ENCODE data around the gene TLCD1.
A peak's percentile ranks its signal among the peaks of the same experiment; 100 is the strongest.

Gene TLCD1

DNA sequence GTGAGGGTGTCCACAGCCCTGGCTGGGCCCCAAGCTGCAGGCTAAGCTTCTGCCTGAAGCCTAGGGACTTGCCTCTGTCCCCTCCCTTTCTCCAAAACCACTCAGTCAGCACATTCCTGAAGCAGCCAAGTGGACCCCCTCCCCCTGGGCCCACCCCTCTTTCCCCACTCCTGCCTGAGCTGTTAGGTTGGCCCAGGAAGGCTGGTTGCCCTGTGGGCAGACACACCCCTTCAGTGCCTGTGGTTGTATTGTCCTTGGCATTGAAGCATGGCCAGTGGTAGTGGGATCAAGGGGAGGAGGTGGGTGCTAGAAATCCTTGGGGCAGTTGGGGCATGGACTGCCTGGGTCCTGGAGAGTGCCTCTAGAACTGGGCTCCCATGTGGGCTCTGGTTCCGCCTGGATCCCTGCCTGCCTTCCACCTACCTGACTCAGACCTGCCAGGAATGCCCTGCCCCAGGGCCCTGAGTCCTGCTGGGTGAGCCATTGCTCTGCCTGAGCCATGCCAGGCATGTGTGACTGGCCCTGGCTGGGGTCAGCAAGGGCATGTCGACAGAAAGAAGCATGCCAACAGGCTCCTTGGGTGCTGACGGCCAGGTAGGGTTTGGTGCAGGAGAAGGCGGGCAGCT, 19.9 kb upstream of the TLCD1 start:
- no peak for FAIRE-seq
- no peak for DNase-seq (ENCODE audit: insufficient read length, low spot score)
- TF ChIP-seq, protein P1, sequence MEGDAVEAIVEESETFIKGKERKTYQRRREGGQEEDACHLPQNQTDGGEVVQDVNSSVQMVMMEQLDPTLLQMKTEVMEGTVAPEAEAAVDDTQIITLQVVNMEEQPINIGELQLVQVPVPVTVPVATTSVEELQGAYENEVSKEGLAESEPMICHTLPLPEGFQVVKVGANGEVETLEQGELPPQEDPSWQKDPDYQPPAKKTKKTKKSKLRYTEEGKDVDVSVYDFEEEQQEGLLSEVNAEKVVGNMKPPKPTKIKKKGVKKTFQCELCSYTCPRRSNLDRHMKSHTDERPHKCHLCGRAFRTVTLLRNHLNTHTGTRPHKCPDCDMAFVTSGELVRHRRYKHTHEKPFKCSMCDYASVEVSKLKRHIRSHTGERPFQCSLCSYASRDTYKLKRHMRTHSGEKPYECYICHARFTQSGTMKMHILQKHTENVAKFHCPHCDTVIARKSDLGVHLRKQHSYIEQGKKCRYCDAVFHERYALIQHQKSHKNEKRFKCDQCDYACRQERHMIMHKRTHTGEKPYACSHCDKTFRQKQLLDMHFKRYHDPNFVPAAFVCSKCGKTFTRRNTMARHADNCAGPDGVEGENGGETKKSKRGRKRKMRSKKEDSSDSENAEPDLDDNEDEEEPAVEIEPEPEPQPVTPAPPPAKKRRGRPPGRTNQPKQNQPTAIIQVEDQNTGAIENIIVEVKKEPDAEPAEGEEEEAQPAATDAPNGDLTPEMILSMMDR (IDR thresholded peaks at IDR 0.05; ENCODE audit: insufficient read depth, missing control alignments) = no peak

DNA sequence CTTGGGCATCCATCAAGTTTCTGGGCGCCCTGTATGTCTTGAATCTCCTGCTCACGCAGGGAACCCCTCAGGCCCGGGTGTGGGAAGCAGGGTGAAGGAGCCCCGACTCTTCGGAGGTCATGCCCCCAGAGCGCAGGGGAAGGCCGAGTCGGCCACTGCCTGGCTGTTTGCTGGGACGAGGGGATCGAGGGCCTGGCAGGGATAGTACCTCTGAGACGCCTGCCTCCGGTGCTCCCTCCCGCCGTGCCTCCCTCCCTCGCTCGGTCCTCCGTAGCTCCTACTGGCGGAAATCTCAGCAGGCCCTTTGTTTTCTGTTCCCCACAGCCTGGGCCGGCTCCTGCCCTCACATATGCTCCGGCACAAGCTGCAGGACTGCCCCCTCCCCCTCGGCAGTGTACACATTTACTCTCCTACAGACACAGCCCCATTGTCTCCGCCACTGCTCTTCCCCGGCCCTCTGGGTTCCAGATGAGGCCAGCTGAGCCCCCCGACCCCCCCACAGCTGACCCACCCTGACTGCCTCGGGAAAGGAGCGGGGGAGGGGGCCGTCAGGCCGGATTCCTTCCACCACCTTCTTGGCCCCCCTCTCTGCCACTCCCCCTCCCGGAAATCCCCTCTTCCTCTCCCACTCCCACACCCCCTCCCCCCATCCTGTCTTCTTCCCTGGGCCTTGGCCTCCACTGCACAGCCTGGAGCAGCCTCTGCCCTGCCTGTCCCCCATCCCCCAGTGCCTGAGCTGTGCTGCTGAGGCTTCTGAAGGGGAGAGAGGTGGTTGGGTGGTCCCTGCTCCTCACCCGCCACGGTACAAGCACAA, 19.1 kb upstream of the TLCD1 start:
- DNase-seq (ENCODE audit: insufficient read length, low spot score) (no peak), FAIRE-seq (no peak)
- TF ChIP-seq, protein P1 (IDR thresholded peaks at IDR 0.05; ENCODE audit: insufficient read depth, missing control alignments) = no peak

DNA sequence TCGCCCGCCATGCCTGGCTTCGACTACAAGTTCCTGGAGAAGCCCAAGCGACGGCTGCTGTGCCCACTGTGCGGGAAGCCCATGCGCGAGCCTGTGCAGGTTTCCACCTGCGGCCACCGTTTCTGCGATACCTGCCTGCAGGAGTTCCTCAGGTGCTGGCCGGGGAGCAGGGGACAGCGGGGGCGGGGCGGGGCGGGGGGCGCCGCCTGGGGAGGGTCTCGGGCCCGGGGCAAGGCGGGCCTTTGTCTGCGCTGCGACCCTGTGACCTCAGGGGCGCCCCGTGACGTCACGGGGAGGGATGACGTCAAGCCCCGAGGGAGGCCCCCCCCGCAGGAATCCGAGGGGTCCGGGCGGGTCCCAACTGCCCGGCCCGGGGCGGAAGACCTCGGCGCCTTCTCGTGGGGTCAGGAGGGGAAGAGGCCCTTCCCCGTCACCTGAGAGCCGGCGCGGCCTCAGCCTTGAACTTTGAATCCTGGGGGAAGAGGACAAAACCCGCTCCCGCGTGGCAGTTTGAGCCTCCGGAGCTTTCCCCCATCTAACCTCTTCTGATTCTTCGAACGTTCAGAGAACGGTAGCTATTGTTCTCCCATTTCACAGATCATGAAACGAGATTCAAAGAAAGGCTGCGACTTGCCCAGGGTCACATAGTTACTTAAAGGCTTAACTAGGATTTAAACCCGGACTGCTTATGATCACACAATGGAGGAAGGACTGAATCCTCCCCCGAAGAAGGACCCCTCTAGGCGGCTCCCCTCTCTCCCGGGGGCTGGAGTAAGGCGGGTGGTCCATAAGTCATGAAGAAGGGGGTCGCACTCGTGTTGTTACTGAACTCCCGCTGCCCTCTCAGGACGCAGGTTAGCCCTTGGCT, 18.3 kb upstream of the TLCD1 start:
- FAIRE-seq (no peak), DNase-seq (ENCODE audit: insufficient read length, low spot score) (peak; percentile 54)
- TF ChIP-seq, protein P1 (IDR thresholded peaks at IDR 0.05; ENCODE audit: insufficient read depth, missing control alignments) = no peak

DNA sequence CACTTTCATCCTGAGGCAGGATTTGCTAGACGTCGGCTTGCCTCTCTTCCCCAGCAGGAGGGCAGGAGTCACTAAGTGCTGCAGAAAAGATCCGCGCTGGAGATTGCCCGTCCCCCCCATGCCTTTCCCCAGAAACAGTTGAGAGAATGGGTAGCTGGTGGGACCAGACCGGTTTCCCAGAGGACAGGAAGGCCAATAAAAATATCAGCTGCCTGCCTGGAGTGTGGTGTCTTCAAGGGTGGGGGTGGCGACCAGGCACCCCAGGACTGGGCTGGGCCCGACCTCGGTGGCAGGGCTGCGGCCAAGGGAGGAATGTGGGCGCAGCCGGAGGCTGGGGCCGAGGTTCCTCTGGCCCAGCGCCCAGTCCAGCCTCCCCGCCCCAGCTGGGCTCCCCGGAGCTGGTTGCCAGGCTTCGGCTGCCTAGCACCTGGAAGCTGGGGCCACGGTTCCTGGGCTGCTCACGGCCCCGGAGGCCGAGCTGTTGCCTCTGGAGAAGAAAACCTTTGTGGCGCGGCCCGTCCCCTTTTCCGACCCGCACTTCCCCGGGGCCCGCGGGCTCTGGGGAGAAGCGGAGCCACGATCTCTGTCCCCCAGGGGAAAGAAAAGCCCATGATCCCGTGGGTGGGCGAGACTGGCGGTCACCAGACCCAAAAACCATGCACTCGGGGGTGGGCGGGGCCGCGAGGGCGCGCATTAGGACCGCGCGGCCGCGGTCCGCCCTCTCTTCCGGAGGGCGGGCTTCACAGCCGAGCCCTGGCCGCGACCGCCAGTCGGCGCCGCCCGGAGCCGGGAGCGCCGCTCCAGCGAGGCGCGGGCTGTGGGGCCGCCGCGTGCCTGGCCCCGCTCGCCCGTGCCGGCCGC, 17.4 kb upstream of the TLCD1 start, which contains the start of gene TRAF4:
Gene TRAF4, plus strand, starts transcription at position 769 of the 861 bp plus-strand sequence. CDS start 102 bp downstream, outside the sequence.
- TF ChIP-seq, protein P1 (IDR thresholded peaks at IDR 0.05; ENCODE audit: insufficient read depth, missing control alignments) = peak; percentile 12
- DNase-seq (ENCODE audit: insufficient read length, low spot score) = peak; percentile 73
- no peak for FAIRE-seq

DNA sequence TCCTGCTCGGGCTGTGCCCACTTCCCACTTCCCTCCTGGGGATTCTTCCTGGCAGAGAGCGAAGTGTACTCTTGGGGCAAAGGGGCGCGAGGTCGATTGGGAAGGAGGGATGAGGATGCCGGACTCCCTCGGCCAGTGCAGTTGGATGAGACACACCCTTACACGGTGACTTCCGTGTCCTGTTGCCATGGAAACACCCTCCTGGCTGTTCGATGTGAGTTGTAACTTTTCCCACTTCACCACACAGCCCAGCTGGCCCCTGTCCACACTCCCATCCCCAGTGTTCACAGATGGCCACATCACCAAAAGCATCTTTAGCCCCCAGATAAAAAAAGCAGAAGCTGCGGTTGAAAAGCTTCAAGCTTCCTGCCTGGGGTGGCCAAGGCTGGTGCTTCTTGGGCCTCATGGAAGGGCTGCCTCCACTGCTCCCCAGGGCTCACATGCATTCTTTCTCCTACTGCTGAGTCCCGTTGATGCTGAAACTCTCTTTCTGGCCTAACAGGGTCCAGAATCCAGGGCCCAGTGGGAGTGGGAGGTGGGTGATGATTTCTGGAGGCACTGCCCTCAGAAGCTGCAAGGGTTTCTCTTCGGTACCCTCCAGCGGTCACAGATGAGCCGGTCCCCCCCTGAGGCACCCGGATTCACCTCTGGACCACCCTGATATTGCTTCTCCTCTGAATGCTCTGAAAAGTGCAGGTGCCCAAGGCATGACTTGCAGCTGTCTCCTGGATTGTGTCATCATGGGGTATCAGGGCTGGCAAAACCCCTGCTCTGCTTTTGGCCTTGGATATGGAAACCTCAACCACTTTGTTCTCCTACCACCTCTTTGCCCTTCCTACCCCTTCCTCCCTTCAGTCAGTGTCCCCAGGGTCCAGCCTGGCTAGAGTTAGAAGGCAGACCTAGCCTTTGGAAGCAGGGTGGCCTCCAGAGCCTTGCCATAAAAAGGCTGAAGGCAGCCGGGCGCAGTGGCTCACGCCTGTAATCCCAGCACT, 15.6 kb upstream of the TLCD1 start:
- FAIRE-seq = no peak
- DNase-seq (ENCODE audit: insufficient read length, low spot score) = no peak
- TF ChIP-seq, protein P1 (IDR thresholded peaks at IDR 0.05; ENCODE audit: insufficient read depth, missing control alignments) = no peak

Data from D721Med (cell line).